Lung (tissue), 12 donors: ENCODE results near the gene DAG1. TPM values are rescaled to one million over a fixed set of nuclear protein-coding genes. Genes with fewer than 3 reads are reported as not detected.

Experiments
- ATAC-seq: fragments of 200-7000 bp; cut with Tn5 transposase; one replicate; pipeline ENCODE4 v1.9.1; 2020; ENCODE audit warnings: moderate number of reproducible peaks; ENCODE audit not compliant: insufficient read depth, low FRiP score
- DNase-seq, 3 donors: peaks; one replicate each; pipeline ENCODE4 v3.0.0-alpha.2; 2013 to 2017
- H3K27ac ChIP-seq, 2 donors: one replicate each; pipeline ENCODE4 v1.5.1; 2013; ENCODE audit warnings: mild to moderate bottlenecking in 2 of 2, moderate library complexity in 2 of 2, control low read depth in 1 of 2, inconsistent platforms in 1 of 2, low read depth in 1 of 2, low read length in 1 of 2
- H3K27me3 ChIP-seq, 3 donors: one replicate each; pipeline ENCODE4 v1.5.1; 2013; ENCODE audit warnings: low read length in 2 of 3; ENCODE audit not compliant: control insufficient read depth in 3 of 3, insufficient read depth in 3 of 3
- H3K36me3 ChIP-seq, 4 donors: one replicate each; pipeline ENCODE4 v1.5.1; 2013; ENCODE audit warnings: low read length in 4 of 4, mild to moderate bottlenecking in 1 of 4, moderate library complexity in 1 of 4; ENCODE audit not compliant: control insufficient read depth in 4 of 4, insufficient read depth in 4 of 4
- H3K4me1 ChIP-seq, 5 donors: one replicate each; pipeline ENCODE4 v1.5.1; 2013; ENCODE audit warnings: low read length in 5 of 5, mild to moderate bottlenecking in 2 of 5, moderate library complexity in 1 of 5; ENCODE audit not compliant: control insufficient read depth in 5 of 5, insufficient read depth in 5 of 5
- H3K4me3 ChIP-seq: one replicate; pipeline ENCODE4 v1.5.1; 2013; ENCODE audit warnings: mild to moderate bottlenecking, control low read depth, moderate library complexity
- H3K9ac ChIP-seq, 2 donors: one replicate each; pipeline ENCODE4 v1.5.1; 2013; ENCODE audit warnings: low read length in 2 of 2, control low read depth in 1 of 2; ENCODE audit not compliant: insufficient read depth in 1 of 2
- H3K9me3 ChIP-seq, 4 donors: one replicate each; pipeline ENCODE4 v1.5.1; 2013; ENCODE audit warnings: low read length in 3 of 4, mild to moderate bottlenecking in 1 of 4, moderate library complexity in 1 of 4; ENCODE audit not compliant: control insufficient read depth in 4 of 4, insufficient read depth in 3 of 4
- WGBS, 2 donors: extraction: QIAGEN DNeasy Blood & Tissue Kit; methylation state at CpG; one replicate each; pipeline ENCODE4 v1.1.7; 2013; 5-methylcytosine and 5-hydroxymethylcytosine counted together
- polyA plus RNA-seq, 2 donors: library from polyadenylated mRNA; stranded (reverse); fragments of 200-250 nt; gene quantifications; one replicate each; pipeline ENCODE4 v1.2.1, GENCODE V29; 2013
- total RNA-seq, 2 donors: library from RNA; depleted of rRNA in 1 of 2; stranded (reverse); fragments of >200 nt in 1 of 2; gene quantifications; one replicate each; pipeline ENCODE4 v1.2.1, GENCODE V29; 2014 to 2021
- TF ChIP-seq, protein P1 (sequence below): IDR thresholded peaks from 2 replicates; pipeline ENCODE4 v1.5.1; 2012; ENCODE audit warnings: mild to moderate bottlenecking; ENCODE audit errors: control extremely low read depth, extremely low read depth
- donor health status: control.
- donor health status: control.
- donor health status: Bipolar disorder and iron deficiency.
- donor health status: healthy.
- donor health status: DM: yes; HTN: yes; CAD: no.

DAG1 gene
- total and polyA plus RNA-seq, 4 donors, result 18.2 to 100 (median 38.0) TPM

DNA sequence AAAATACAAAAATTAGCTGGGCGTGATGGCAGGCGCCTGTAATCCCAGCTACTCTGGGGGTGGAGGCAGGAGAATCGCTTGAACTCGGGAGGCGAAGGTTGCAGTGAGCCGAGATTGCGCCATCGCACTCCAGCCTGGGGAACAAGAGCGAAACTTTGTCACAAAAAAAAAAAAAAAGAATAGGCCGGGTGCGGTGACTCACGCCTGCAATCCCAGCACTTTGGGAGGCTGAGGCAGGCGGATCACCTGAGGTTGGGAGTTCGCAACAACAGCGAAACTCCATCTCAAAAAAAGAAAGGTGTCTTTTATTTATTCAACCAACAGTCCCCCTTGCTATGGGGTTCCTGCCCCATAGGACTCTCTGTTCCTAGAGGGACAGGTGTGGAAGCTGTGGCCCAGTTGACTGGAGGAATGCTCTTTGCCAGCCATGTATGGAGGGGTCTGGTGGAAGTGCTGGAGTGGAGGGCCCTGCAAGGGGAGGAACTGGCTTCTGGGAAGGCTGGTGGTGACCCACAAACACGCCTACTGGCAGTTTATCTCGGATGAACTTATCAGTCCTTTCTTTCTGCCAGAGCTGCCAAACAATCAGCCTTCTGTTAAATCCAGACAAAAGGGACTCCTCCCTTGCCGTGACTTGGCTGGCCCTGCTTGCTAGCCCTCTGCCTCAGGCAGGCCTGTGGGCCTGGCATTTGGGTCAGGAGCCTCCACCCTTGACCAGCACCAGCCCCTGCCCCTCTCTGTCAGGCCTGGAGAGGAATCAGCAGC, 4.6 kb upstream of the DAG1 start:
- H3K4me1 ChIP-seq, result peaks cover 3 to 19% (median 13%) of the 10 kb centered on the region in 5 donors
- no peaks in the 10 kb centered on the region for H3K36me3 ChIP-seq
- no peak overlapping the region for H3K9ac ChIP-seq
- no peak overlapping the region for H3K4me3 ChIP-seq
- no peak for DNase-seq
- no peaks in the 10 kb centered on the region for H3K27me3 ChIP-seq
- TF ChIP-seq, protein P1, sequence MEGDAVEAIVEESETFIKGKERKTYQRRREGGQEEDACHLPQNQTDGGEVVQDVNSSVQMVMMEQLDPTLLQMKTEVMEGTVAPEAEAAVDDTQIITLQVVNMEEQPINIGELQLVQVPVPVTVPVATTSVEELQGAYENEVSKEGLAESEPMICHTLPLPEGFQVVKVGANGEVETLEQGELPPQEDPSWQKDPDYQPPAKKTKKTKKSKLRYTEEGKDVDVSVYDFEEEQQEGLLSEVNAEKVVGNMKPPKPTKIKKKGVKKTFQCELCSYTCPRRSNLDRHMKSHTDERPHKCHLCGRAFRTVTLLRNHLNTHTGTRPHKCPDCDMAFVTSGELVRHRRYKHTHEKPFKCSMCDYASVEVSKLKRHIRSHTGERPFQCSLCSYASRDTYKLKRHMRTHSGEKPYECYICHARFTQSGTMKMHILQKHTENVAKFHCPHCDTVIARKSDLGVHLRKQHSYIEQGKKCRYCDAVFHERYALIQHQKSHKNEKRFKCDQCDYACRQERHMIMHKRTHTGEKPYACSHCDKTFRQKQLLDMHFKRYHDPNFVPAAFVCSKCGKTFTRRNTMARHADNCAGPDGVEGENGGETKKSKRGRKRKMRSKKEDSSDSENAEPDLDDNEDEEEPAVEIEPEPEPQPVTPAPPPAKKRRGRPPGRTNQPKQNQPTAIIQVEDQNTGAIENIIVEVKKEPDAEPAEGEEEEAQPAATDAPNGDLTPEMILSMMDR, result no peak
- no peaks in the 10 kb centered on the region for H3K9me3 ChIP-seq
- H3K27ac ChIP-seq, result peak overlapping the region in 1 of 2 donors; percentile 24
- 81 to 83% methylated on average over 17 to 18 of the region's 18 CpGs for WGBS, 2 donors
- no peak for ATAC-seq

DNA sequence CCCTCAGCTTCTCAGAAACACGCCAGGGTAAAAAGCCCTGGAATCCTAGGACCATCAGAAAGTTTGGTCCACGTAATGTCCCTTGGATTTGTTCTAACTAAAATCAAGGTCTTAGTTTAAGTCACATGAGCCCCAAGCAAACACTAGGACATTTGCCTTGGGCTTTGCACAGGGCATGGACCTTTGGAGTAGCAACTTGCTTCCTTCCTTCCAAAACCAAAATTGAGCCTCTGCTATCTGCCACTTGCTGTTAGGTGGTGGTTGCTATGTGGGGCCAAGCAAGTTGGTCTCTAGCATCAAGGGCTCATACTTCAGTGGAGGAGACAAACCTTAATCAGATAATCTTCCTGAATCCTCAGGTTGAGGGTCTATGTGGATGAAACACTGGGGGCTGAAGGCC, 4.0 kb upstream of the DAG1 start:
- H3K4me3 ChIP-seq, result no peak overlapping the region
- H3K27me3 ChIP-seq, result no peaks in the 10 kb centered on the region
- DNase-seq (no peak), ATAC-seq (no peak)
- H3K9me3 ChIP-seq, result no peaks in the 10 kb centered on the region
- no peaks in the 10 kb centered on the region for H3K36me3 ChIP-seq
- TF ChIP-seq, protein P1, result no peak
- WGBS, 2 donors, result 91 to 96% methylated on average over 2 of the region's 2 CpGs
- H3K9ac ChIP-seq, result no peak overlapping the region
- H3K27ac ChIP-seq, result peak overlapping the region in 1 of 2 donors; percentile 24
- peaks cover 3 to 19% (median 10%) of the 10 kb centered on the region in 5 donors for H3K4me1 ChIP-seq

- Histone ChIP-seq H3K4me3 (no peak overlapping the region), H3K36me3 (no peaks in the 10 kb centered on the region), H3K27me3 (no peaks in the 10 kb centered on the region), H3K9me3 (no peaks in the 10 kb centered on the region), H3K9ac (peak overlapping the region; percentile 70 to 97), H3K4me1 (peaks cover 3 to 24% (median 11%) of the 10 kb centered on the region in 5 donors), H3K27ac (peak overlapping the region; percentile 95 to 98)
- ATAC-seq (peak; percentile 25), DNase-seq (peak; percentile 87 to 93 (median 90))
- TF ChIP-seq, protein P1, result no peak
- WGBS, 2 donors, result 9 to 18% methylated on average over 23 of the region's 23 CpGs
Measured at GRCh38 chr3:49469037-49469935, 781 bp upstream of the DAG1 start.
